Measurements from ENCODE around the gene CDCA8.
A peak's percentile ranks its signal among the peaks of the same experiment; 100 is the strongest.
"Not testable (repeated sequence)": the region's sequence is repeated elsewhere in the genome, so short reads cannot be mapped to it uniquely, and the experiment has no call there.

The CDCA8 gene

DNA sequence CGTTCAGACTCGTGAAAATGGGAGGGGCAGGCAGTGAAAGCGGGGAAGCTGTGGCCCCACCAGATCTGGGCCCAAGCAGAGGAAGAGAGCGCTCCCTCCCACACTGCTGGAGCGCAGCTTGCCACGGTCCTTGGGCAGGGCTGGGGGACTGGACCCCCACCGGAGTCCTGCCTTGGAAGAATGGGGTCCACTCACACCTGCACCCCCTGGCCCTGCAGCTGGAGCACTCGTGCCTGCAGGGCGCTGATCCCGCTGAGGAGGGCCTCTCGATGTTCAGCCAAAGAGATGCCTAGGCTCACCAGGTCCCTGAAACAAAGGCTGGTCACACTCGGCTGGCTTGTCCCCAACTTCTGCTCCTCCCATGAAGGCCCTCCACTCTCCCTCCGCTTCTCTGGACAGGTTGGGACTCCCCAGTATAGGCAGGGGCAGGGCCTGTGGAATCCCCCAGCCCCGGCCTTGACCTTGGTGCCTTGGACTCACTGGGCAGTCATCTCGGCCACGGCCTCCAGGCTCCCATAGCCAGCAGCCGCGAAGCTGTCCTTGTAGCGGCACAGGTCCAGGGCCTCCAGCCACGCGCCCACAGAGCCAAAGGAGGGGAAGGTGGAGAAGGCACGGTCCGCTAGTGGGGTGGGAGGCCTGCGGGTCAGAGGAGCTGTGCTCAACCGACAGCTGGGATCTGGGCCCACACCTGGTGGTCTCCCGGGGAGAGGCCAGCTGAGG is 26.0 kb downstream of the CDCA8 start:
- DNase-seq (ENCODE audit: low spot score): no peak

DNA sequence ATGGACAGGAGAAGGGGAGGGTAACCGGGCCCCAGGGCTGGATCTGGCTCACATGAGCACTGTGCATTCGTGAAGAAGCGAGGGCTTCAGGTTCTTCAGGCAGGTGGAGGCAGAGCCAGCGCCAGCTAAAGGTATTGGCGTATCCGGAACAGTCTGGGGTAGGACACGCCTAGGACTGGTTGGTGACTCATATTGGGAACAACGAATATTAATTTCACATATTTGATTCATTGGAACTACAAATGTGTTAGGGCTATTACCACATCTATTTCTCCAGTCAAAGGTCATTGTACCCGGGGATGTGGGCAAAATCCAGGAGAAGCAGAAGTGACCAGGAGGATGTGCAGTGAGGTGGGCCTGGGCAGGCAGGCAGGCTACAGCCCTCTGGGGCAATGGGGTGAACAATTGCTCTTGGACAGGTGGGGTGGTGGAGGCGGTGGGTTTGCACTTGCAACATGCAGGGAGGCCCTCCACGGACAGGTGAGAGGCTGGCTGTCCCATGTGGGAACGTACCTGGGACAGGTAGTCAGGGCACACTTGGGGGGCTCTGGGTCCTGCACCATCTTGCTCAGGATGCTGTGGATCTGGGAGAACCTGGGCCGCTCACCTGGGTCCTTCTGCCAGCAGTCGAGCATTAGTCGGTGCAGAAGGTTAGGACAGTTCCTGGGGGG is 26.7 kb downstream of the CDCA8 start:
- DNase-seq (ENCODE audit: low spot score): no peak

DNA sequence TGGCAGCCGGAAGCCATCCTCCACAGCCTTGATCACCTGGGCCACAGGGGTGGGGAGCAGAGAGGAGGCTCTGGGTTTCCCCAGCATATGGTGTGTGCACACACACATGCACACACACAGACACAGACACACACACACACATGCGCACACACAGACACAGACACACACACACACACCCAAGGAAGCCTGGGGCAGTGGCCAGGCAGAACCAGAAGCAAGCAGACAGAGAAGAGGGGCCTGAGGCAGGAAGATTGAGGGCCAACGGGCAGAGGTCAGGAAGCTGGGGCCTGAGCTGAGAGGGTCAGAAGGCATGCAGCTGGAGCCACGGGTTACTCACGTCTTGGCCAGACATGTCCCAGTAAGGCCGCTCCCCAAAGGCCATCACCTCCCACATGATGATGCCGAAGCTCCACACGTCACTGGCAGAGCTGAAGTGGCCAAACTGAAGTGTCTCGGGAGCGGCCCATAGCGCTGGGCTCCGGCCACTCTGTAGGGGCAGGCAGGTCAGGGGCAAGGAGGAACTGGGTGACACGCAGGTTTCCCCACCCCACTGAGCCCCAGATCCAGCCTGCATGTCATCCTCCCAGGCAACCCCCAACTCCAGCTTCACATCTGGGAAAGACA is 27.4 kb downstream of the CDCA8 start:
- no peak for DNase-seq (ENCODE audit: low spot score)

GRCh38 chr1:37720231-37721130 is 28.2 kb downstream of the CDCA8 start:
- no peak for DNase-seq (ENCODE audit: low spot score)

DNA sequence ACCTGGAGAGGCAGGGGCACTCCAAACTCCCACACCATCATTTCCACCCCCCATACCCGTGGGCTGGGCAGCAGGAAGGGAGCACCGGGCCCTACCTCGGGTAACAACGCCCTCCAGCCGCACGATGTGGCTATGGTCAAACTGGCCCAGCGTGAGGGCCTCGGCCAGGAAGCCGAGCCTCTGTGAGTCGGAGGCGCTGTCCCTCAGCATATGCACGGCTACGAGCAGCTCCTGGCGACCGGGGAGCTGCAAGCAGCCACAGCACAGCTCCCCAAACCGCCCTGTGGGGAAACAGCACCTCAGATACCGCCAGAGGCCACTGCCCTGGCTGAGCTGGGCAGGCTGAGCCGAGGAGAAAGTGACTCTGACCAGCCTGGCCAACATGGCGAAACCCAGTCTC is 29.2 kb downstream of the CDCA8 start:
- peak; percentile 7 for DNase-seq (ENCODE audit: low spot score)

DNA sequence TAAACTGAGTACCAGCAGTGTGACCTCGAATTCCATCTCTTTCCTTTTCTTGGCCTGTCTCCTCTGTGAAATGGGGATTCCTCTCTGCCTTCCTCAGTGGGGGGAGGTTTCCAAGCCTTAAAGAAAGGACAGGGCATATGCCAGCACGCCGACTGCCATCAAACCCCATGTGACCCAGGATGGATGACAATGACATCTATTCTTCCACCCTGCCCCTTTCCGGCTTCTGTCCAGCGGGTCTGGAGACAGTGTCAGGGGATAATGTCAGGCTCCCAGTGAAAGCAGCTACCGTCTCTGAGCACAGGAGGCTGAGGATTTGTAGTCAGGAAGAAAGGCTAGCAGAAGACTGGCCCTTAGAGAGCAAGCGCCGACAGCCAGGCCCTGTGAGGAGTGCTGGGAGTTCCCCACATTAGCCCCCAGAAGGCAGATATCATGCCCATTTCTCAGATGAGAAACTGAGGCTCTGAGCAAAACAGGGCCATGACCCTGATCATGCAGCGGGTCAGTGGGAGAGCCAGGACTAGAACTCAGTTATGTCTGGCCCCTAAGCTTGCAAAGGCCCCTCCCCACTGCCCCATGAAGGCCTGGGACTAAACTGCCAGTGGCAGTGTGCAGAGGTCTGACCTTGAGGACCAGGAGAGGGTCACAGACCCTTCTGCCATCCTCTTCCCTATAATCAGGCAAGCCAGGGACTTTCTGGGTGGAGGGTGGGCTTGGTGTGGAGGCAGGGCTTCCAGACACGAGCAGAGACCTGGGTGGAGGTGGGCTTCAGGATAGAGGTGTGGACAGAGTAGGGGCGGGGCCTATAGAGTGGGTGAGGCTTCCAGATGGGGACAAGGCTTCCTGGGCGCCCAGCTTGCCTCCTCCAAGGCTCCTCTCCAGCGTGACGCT is 30.1 kb downstream of the CDCA8 start:
- DNase-seq (ENCODE audit: low spot score): peak; percentile 92

- no peak for DNase-seq (ENCODE audit: low spot score)
These were observed 30.7 kb downstream of the CDCA8 start for GRCh38 chr1:37723072-37723389.

DNA sequence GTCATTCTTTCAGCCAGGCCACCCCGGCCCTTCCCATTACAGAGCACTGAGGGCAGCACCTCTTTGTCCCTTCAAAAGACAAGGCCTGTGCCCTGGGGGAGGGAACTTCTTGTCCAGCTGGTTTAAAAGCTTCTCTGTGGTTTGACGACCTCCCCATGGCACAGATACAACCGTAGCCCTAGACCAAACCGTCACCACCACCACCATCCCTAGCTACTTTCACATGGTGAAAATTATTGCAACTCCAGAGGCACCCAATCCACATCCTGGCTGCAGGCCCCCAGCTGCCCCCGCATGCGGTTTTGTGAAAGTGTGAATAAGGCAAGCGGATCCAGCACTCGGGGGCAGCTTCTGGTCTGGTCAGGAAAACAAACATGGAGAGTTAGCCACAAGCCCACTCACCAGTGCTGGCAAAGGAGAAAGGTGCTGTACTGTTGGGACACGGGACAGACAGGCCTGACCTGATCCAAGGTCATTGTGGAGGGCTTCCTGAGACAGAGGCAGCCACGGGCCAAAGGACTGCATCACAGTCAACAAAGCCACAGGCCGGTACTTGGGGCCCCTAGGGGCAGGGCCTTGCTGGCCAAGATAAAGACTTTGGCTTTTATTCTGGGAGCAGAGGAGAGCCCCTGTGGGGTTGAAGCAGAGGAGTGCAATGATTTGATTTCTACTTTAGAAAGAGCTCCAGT is 31.2 kb downstream of the CDCA8 start:
- DNase-seq (ENCODE audit: low spot score): no peak

- no peak for DNase-seq (ENCODE audit: low spot score)
These were observed 32.3 kb downstream of the CDCA8 start for GRCh38 chr1:37724575-37724974.

GRCh38 chr1:37725851-37726613 is 33.7 kb downstream of the CDCA8 start:
- peak; percentile 90 for DNase-seq (ENCODE audit: low spot score)

DNA sequence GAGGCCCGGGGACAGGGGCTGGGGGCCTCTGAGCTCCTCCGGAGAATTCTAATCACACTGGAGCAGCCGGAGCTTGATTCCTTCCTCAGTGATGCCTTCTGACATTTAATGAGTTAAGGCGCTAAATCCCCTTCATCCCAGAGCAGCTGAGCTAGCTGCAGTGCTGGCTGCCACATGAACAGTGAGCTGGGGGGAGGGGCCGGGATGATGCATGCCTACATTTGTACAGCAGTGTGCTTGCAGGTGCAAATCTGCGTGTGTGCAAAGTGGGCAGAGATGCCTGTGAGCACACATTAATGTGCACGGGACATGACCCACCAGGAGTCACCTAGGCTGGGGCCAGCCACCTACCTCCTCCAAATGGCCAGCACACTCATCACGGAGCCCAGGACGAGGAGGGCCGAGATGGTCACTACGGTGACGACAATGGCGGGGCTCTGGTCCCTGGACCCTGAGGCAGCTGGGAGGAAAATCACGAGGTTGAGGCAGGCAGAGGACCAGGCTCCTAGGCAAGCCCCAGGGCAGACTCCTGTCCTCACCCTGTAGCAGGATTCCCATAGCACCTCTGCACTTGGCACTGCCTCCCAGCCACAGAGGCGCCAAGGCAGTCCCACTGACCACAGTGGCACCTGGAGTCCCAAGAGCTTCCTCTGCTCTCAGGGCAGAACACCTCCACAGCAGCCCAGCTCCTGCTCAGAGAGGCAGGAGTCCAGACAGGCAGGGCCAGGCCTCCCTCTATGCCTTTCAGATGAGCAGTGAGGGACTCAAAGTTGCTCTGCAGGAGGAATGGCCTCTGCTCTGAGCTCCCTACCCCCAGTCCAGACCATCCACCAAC is 34.7 kb downstream of the CDCA8 start:
- DNase-seq (ENCODE audit: low spot score): peak; percentile 37

DNA sequence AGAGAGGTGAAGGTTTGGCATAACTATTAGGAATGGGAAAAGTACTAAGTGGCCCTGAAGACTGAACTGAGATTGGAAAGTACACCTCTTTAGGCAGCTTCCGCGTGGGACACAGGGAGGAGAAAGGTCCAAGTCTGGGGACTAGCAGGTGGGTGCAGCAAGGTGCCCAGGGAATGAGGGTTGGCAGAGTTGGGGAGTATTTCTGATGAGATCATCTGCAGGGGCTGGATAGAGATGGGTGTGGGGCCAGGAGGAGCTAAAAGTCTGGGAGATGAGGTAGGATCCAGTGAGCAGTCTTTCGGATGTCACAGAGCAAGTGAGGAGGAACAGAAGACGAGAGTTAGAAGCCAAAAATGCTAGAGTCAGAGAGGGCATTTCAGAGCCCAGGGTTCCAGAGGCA is 36.1 kb downstream of the CDCA8 start:
- no peak for DNase-seq (ENCODE audit: low spot score)

- no peak for DNase-seq (ENCODE audit: low spot score)
These were observed 38.1 kb downstream of the CDCA8 start for GRCh38 chr1:37730376-37730775.

- no peak for DNase-seq (ENCODE audit: low spot score)
These were observed 39.1 kb downstream of the CDCA8 start for GRCh38 chr1:37731312-37732019.

GRCh38 chr1:37732111-37732780 is 39.9 kb downstream of the CDCA8 start:
- DNase-seq (ENCODE audit: low spot score): no peak

DNA sequence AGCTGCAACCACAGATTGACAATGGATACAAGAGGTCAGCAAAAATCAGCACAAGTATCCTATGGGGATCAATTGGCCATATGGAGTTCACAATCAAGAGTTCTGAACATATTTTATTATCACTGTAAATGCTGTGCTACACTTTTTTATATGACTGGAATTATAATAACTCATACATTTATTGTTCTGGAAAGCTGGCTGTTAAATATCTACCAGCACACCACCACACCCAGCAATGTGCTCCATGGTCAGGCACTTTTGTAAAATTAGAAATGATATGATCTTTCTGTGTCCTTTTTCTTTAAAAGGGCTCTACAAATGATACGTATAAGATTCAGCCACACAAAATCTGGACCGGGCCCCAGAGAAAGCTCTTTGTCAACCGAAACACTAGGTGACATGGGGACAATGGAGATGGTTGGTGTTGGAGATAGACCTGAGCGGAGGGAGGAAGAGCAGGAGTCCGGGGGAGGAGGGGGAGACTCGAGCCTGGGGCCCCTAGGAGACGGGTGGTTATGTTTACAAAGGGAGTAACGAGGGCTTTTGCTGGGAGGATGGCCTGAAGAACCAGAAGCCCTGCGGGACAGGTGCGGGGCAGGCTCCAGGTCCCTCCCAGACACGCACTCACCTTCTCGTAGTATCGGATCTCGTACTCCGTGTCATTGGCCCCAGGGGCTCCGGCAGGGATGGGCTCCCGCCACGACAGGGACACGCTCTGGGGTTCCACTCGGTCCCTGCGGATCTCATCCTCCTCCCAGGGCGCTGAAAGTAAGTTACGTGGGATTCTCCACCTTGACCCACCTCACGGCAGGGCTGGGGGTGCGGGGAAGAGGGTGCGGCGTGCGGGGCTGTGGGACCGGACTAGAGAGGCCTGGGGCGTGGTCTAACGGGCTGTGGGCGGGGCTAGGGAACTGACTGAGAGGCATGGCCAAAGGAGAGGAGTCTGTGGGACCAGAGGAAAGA is 42.6 kb downstream of the CDCA8 start:
- DNase-seq (ENCODE audit: low spot score): no peak

GRCh38 chr1:37737975-37738374 is 45.7 kb downstream of the CDCA8 start:
- not testable (repeated sequence) for DNase-seq (ENCODE audit: low spot score)
